HepG2 (cell line): ENCODE results near the gene TCF12. TPM values are rescaled to one million over a fixed set of nuclear protein-coding genes. Genes with fewer than 3 reads are reported as not detected.

ENCODE experiments used
- ATAC-seq: fragments of 200-7000 bp; cut with Tn5 transposase; 3 replicates; pipeline ENCODE4 v1.9.1; 2020; ENCODE audit warnings: mild to moderate bottlenecking, moderate library complexity
- BruUV-seq: library from RNA; stranded (reverse); fragments of 400-500 nt; replicated peaks from 2 replicates; lab custom pipeline; 2021; lab: Mats Ljungman, UMichigan
- CTCF ChIA-PET: fragments of 300-600 bp; formaldehyde crosslinking; extraction: SDS; loops from one replicate; lab custom pipeline; 2021; ENCODE audit warnings: low total read pairs, inconsistent platforms, low intra/inter-chr PET ratio; lab: Yijun Ruan, JAX
- POLR2A ChIA-PET: fragments of 350-600 bp; sonication (Branson Sonifier 250); formaldehyde crosslinking; loops from one replicate; lab custom pipeline; 2020; ENCODE audit warnings: antibody characterized with exemption, inconsistent platforms; lab: Yijun Ruan, JAX
- DNase-seq: peaks from one replicate; pipeline ENCODE4 v3.0.0-alpha.2; 2015; ENCODE audit warnings: low spot score
- FAIRE-seq: peaks from 3 replicates; lab custom pipeline; 2011; peaks lifted over from hg19 to GRCh38; lab: Jason Lieb, UNC
- H2AFZ ChIP-seq: one replicate; pipeline ENCODE4 v1.6.1; 2011; ENCODE audit warnings: low read length, inconsistent platforms
- H3K27ac ChIP-seq: fragments of 300-600 bp; 3 replicates; pipeline ENCODE4 v1.8.0; 2011; ENCODE audit warnings: mixed run types, mild to moderate bottlenecking, mixed read lengths, low read length, inconsistent platforms; ENCODE audit not compliant: insufficient read depth; ENCODE audit errors: extremely low read length
- H3K27me3 ChIP-seq, 2 experiments: fragments of 200-600 bp in 1 of 2; 2 replicates in 1 of 2; 3 replicates in 1 of 2; pipeline versions ENCODE4 v1.6.0 to v1.8.0; 2011; ENCODE audit warnings: low read length in 2 of 2, mild to moderate bottlenecking in 2 of 2, moderate library complexity in 2 of 2, inconsistent platforms in 1 of 2; ENCODE audit not compliant: insufficient read depth in 2 of 2, control insufficient read depth in 1 of 2
- H3K36me3 ChIP-seq, 2 experiments: fragments of 200-600 bp in 1 of 2; replicated peaks in 1 of 2; 2 replicates in 1 of 2; 3 replicates in 1 of 2; pipeline versions ENCODE4 v1.5.1 to v1.8.0; 2011; ENCODE audit warnings: low read length in 2 of 2, inconsistent platforms in 1 of 2; ENCODE audit not compliant: insufficient read depth in 2 of 2, control insufficient read depth in 1 of 2
- H3K4me1 ChIP-seq: 2 replicates; pipeline ENCODE4 v1.5.1; 2012; ENCODE audit warnings: low read length, inconsistent platforms; ENCODE audit not compliant: insufficient read depth
- H3K4me2 ChIP-seq: 2 replicates; pipeline ENCODE4 v1.6.0; 2011; ENCODE audit warnings: low read depth, low read length, inconsistent platforms
- H3K4me3 ChIP-seq, 3 experiments: fragments of 200-600 bp in 1 of 3; sonication (generic), shearing (Covaris generic) in 1 of 3; replicated peaks in 1 of 3; 2 replicates each; pipeline ENCODE4 v1.5.1; 2011 to 2016; ENCODE audit warnings: low read length in 3 of 3, inconsistent platforms in 2 of 3, low read depth in 2 of 3, mild to moderate bottlenecking in 2 of 3, control low read depth in 1 of 3, mixed read lengths in 1 of 3; ENCODE audit not compliant: insufficient read depth in 1 of 3
- H3K79me2 ChIP-seq: one replicate; pipeline ENCODE4 v1.6.1; 2011; ENCODE audit warnings: low read length, inconsistent platforms; ENCODE audit not compliant: insufficient read depth
- H3K9ac ChIP-seq: 2 replicates; pipeline ENCODE4 v1.6.0; 2011; ENCODE audit warnings: mild to moderate bottlenecking, low read depth, low read length, inconsistent platforms; ENCODE audit not compliant: insufficient read depth
- H3K9me3 ChIP-seq: 2 replicates; pipeline ENCODE4 v1.5.1; 2012; ENCODE audit warnings: mild to moderate bottlenecking, low read length
- H4K20me1 ChIP-seq: 2 replicates; pipeline ENCODE4 v1.6.0; 2011; ENCODE audit warnings: inconsistent platforms, mild to moderate bottlenecking, low read length, moderate library complexity; ENCODE audit not compliant: insufficient read depth
- KLF13 ChIP-seq: sonication (generic); formaldehyde crosslinking; IDR thresholded peaks from 2 replicates; pipeline ENCODE4 v1.4.0; 2020; ENCODE audit warnings: mild to moderate bottlenecking, missing genetic modification reagents
- RBAK ChIP-seq: sonication (generic); formaldehyde crosslinking; IDR thresholded peaks from 2 replicates; pipeline ENCODE4 v1.5.1; 2020; ENCODE audit warnings: mild to moderate bottlenecking, missing genetic modification reagents
- RFX1 ChIP-seq: fragments of 450-650 bp; IDR thresholded peaks from 2 replicates; pipeline ENCODE4 v1.6.1; 2017
- THYN1 ChIP-seq: sonication (generic); formaldehyde crosslinking; IDR thresholded peaks from 2 replicates; pipeline ENCODE4 v1.8.1; 2023; ENCODE audit warnings: low read depth, mild to moderate bottlenecking, moderate library complexity, missing genetic modification reagents, borderline replicate concordance
- WGBS: methylation state at CpG from one replicate; pipeline ENCODE4 v1.1.6; 2017; ENCODE audit warnings: low lambda C conversion rate; 5-methylcytosine and 5-hydroxymethylcytosine counted together
- in situ Hi-C: cut with HindIII; loops from 2 replicates; pipeline ENCODE4 v1.10.0; 2017; ENCODE audit warnings: low pct_unique_long_range_greater_than_20kb; ENCODE audit not compliant: extremely low pct_ligation_motif_present
- intact Hi-C: fragments of 100-400 bp; cut with micrococcal nuclease; formaldehyde crosslinking; loops from one replicate; pipeline ENCODE4 v1.10.0; 2022; ENCODE audit not compliant: unreplicated experiment
- polyA plus RNA-seq, 8 experiments: library from polyadenylated mRNA; depleted of rRNA in 3 of 8; stranded (reverse) in 7 of 8; unstranded in 1 of 8; fragments of >200 nt; fragmentation: Illumina TruSeq in 4 of 8; extraction: Trizol in 4 of 8; gene quantifications; 2 replicates each; pipeline versions ENCODE4 v1.2.1 to v1.2.3, GENCODE V29; 2011 to 2016; ENCODE audit warnings: low read depth in 4 of 8, missing spikeins in 1 of 8, mixed read lengths in 1 of 8; ENCODE audit not compliant: insufficient read depth in 1 of 8
- total RNA-seq, 5 experiments: library from RNA; depleted of rRNA; stranded (reverse); fragments of >200 nt; fragmentation: Illumina TruSeq; extraction: Trizol; gene quantifications; 2 replicates each; pipeline ENCODE4 v1.2.3, GENCODE V29; 2016; ENCODE audit warnings: low read depth in 1 of 5
- TF ChIP-seq, protein P1 (sequence below): sonication (generic); formaldehyde crosslinking; IDR thresholded peaks from 2 replicates; pipeline ENCODE4 v1.4.0; 2020; ENCODE audit warnings: missing genetic modification reagents
- TF ChIP-seq, protein P2 (sequence below): sonication (generic); formaldehyde crosslinking; IDR thresholded peaks from 2 replicates; pipeline ENCODE4 v1.5.0; 2020; ENCODE audit warnings: missing genetic modification reagents, mild to moderate bottlenecking, borderline replicate concordance

The TCF12 gene
- total and polyA plus RNA-seq, 2 of the 13 experiments (the other 11 are each of a cell fraction or from before 2014, with no cell fraction given), result 48.6 to 51.1 TPM

DNA sequence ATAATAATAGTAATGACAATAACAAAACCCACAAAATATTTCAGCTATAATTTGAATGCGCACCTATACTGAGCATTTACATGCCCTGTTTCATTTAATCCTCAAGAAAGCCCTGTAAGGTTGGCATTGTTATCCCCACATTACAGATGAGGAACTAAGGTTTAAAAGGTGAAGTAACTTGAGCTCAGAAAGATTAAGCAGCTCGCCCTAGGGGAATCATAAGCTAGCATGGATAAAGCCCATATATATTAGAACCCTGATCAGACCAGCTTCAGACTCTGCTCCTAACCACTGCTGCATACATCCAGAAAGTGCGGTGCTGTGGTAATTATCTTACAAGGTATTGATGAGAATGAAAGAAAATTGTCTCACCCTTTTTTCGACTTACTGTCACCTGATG lies 316.7 kb downstream of the TCF12 start (continued):
- TF ChIP-seq, protein P1, sequence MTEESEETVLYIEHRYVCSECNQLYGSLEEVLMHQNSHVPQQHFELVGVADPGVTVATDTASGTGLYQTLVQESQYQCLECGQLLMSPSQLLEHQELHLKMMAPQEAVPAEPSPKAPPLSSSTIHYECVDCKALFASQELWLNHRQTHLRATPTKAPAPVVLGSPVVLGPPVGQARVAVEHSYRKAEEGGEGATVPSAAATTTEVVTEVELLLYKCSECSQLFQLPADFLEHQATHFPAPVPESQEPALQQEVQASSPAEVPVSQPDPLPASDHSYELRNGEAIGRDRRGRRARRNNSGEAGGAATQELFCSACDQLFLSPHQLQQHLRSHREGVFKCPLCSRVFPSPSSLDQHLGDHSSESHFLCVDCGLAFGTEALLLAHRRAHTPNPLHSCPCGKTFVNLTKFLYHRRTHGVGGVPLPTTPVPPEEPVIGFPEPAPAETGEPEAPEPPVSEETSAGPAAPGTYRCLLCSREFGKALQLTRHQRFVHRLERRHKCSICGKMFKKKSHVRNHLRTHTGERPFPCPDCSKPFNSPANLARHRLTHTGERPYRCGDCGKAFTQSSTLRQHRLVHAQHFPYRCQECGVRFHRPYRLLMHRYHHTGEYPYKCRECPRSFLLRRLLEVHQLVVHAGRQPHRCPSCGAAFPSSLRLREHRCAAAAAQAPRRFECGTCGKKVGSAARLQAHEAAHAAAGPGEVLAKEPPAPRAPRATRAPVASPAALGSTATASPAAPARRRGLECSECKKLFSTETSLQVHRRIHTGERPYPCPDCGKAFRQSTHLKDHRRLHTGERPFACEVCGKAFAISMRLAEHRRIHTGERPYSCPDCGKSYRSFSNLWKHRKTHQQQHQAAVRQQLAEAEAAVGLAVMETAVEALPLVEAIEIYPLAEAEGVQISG (CRISPR knock-in tag), result no peak

DNA sequence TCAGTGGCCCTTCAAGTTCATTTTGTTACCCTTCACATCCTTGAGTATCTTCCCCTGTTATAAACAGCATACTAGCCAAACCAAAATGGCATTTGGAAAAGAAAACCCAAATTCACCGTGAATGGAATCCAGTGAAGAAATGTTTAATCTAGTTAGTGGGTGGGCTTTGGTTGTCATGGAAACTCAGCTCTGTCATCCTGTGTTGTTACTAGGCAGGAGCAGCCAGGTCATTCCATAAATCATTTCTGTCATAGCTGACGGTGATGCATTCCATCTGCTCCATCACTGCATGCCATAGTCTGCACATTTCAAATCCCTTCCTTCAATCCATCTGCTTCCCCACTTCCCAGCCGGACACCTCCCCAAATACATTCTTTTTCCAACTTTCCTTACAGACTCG lies 317.4 kb downstream of the TCF12 start:
- in situ Hi-C loops, result no loop called here
- POLR2A ChIA-PET, result no interaction called here

More for the DNA sequence above, 317.4 kb downstream of the TCF12 start:
- Histone ChIP-seq H3K9ac (no peak overlapping the region), H3K4me2 (no peak overlapping the region), H3K9me3 (no peaks in the 10 kb centered on the region), H3K4me3 (no peak overlapping the region), H3K79me2 (no peaks in the 10 kb centered on the region), H3K4me1 (no peaks in the 10 kb centered on the region), H3K27me3 (no peaks in the 10 kb centered on the region), H2AFZ (no peak overlapping the region), H4K20me1 (no peaks in the 10 kb centered on the region), H3K36me3 (peaks cover 12 to 45% of the 10 kb centered on the region in 2 experiments), H3K27ac (no peak overlapping the region)
- FAIRE-seq (no peak), DNase-seq (no peak), ATAC-seq (no peak)
- CTCF ChIA-PET, result no interaction called here
- no TSS peak for BruUV-seq
- TF ChIP-seq THYN1 (CRISPR knock-in tag), result no peak
- peak; percentile 5; the same call in 1 of the 2 replicates for TF ChIP-seq RFX1
- TF ChIP-seq RBAK (CRISPR knock-in tag), result no peak
- TF ChIP-seq KLF13 (CRISPR knock-in tag), result no peak
- TF ChIP-seq, protein P2, sequence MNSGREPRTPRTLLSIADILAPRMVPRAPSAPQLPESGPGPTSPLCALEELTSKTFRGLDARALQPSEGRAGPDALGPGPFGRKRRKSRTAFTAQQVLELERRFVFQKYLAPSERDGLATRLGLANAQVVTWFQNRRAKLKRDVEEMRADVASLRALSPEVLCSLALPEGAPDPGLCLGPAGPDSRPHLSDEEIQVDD (CRISPR knock-in tag), result no peak
- WGBS, result 94% methylated on average over 4 of the region's 4 CpGs
- intact Hi-C loops, result no loop called here
